Stomach (tissue), 9 donors: ENCODE measurements around the gene JMJD1C. TPM values are rescaled to one million over a fixed set of nuclear protein-coding genes. Genes with fewer than 3 reads are reported as not detected.

Experiments used
- DNase-seq, 2 donors: peaks; one replicate each; pipeline versions ENCODE4 v3.0.0 to v3.0.0-alpha.2; 2013 to 2019
- H3K27ac ChIP-seq, 5 donors: fragments of 200-600 bp in 4 of 5; sonication (generic) in 4 of 5; one replicate each; pipeline ENCODE4 v1.5.1; 2013 to 2019; ENCODE audit warnings: mild to moderate bottlenecking in 1 of 5, moderate library complexity in 1 of 5
- H3K27me3 ChIP-seq, 3 donors: fragments of 200-600 bp; sonication (generic); one replicate each; pipeline ENCODE4 v1.5.1; 2017 to 2019; ENCODE audit warnings: mixed run types in 1 of 3
- H3K36me3 ChIP-seq, 4 donors: fragments of 200-600 bp; sonication (generic); 1 replicate in 3 of 4; 2 replicates in 1 of 4; pipeline ENCODE4 v1.5.1; 2016 to 2019
- H3K4me1 ChIP-seq, 4 donors: fragments of 200-600 bp; sonication (generic); one replicate each; pipeline ENCODE4 v1.5.1; 2016 to 2019
- H3K4me3 ChIP-seq, 4 donors: fragments of 200-600 bp; sonication (generic) in 3 of 4; one replicate each; pipeline ENCODE4 v1.5.1; 2016 to 2019; ENCODE audit warnings: mild to moderate bottlenecking in 1 of 4
- H3K9me3 ChIP-seq, 4 donors: fragments of 200-600 bp; sonication (generic); one replicate each; pipeline ENCODE4 v1.5.1; 2016 to 2019
- EP300 ChIP-seq: sonication (generic); formaldehyde crosslinking; IDR thresholded peaks from one replicate; pipeline ENCODE4 v1.6.1; 2017; ENCODE audit warnings: antibody characterized with exemption
- POLR2A ChIP-seq, 4 donors: fragments of 450-650 bp; IDR thresholded peaks; one replicate each; pipeline ENCODE4 v1.6.1; 2016; ENCODE audit warnings: antibody characterized with exemption in 4 of 4, control low read depth in 2 of 4, mild to moderate bottlenecking in 1 of 4, moderate library complexity in 1 of 4
- POLR2AphosphoS5 ChIP-seq, 3 donors: sonication (generic); formaldehyde crosslinking; IDR thresholded peaks; one replicate each; pipeline ENCODE4 v1.6.1; 2016; ENCODE audit warnings: antibody characterized with exemption in 3 of 3
- WGBS, 5 donors: extraction: QIAGEN DNeasy Blood & Tissue Kit in 3 of 5; methylation state at CpG; one replicate each; pipeline versions ENCODE4 v1.1.5 to v1.1.7; 2013 to 2018; 5-methylcytosine and 5-hydroxymethylcytosine counted together
- intact Hi-C: fragments of 100-400 bp; cut with DNase I; formaldehyde crosslinking; loops from one replicate; pipeline ENCODE4 v1.15.1; 2023; ENCODE audit warnings: low total_unique reads
- polyA plus RNA-seq, 3 donors: library from polyadenylated mRNA; stranded (reverse); fragments of 200-250 nt; gene quantifications; one replicate each; pipeline ENCODE4 v1.2.3, GENCODE V29; 2013
- total RNA-seq, 5 donors: library from RNA; depleted of rRNA; stranded (reverse); fragments of >200 nt; gene quantifications; one replicate each; pipeline versions ENCODE4 v1.1.0 to v1.2.3, GENCODE V29; 2014 to 2016
- TF ChIP-seq, protein P1 (sequence below), 7 experiments: fragments of 450-650 bp in 4 of 7; fragments of 200-600 bp in 3 of 7; sonication (generic) in 3 of 7; IDR thresholded peaks; one replicate each; pipeline ENCODE4 v1.5.1; 2016 to 2019; ENCODE audit warnings: antibody characterized with exemption in 7 of 7, control low read depth in 2 of 7, mild to moderate bottlenecking in 1 of 7
- donor health status: healthy with polysubstance abuse.
- donor health status: Bipolar disorder and iron deficiency.
- donor health status: healthy.

JMJD1C gene
- total and polyA plus RNA-seq, 8 donors = 13.6 to 235 (median 33.5) TPM

DNA sequence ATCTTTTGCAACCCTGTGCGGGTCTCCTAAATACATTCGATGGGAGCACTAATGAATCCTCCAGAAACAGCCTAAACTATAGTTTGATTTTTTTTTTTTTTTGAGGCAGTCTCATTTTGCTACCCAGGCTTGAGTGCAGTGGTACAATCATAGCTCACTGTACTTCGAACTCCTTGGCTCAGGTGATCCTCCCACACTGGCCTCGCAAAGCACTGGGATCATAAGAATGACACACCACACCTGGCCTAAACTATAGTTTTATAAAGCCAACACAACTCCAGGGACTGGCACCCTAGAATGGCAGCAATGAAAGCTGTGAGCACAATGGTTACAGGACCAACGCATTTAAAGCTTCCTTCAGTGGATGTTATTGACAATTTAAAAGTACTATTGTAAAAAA is 14.5 kb upstream of the JMJD1C start:
- DNase-seq = no peak
- 84 to 98% (median 95%) methylated on average over 5 of the region's 5 CpGs for WGBS, 5 donors

DNA sequence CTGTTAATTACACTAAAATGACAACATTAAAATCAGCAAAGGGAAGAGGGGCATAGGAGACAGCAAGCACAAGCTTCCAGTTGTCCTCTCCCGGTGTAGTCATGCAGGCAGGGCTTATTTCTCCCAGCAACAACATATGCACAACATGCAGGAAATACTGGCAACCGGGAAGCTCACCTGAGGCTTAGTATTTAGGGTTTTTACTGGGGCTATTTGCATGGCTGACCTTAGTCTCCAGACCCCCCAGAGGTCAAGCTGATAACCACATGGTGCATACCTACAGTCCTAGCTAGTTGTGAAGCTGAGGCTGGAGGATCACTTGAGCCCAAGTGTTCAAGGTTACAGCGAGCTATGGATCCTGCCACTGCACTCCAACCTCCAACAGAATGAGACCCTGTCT is 12.8 kb upstream of the JMJD1C start:
- H3K9me3 ChIP-seq = no peaks in the 10 kb centered on the region
- no peak for DNase-seq
- no peak overlapping the region for H3K4me3 ChIP-seq
- TF ChIP-seq, protein P1, sequence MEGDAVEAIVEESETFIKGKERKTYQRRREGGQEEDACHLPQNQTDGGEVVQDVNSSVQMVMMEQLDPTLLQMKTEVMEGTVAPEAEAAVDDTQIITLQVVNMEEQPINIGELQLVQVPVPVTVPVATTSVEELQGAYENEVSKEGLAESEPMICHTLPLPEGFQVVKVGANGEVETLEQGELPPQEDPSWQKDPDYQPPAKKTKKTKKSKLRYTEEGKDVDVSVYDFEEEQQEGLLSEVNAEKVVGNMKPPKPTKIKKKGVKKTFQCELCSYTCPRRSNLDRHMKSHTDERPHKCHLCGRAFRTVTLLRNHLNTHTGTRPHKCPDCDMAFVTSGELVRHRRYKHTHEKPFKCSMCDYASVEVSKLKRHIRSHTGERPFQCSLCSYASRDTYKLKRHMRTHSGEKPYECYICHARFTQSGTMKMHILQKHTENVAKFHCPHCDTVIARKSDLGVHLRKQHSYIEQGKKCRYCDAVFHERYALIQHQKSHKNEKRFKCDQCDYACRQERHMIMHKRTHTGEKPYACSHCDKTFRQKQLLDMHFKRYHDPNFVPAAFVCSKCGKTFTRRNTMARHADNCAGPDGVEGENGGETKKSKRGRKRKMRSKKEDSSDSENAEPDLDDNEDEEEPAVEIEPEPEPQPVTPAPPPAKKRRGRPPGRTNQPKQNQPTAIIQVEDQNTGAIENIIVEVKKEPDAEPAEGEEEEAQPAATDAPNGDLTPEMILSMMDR (IDR thresholded peaks at IDR 0.05) = no peak
- TF ChIP-seq EP300 = no peak
- no peak for TF ChIP-seq POLR2AphosphoS5 (IDR thresholded peaks at IDR 0.05)
- TF ChIP-seq POLR2A (IDR thresholded peaks at IDR 0.05) = no peak
- 72 to 87% (median 81%) methylated on average over 3 of the region's 3 CpGs for WGBS, 5 donors
- no peak overlapping the region for H3K27ac ChIP-seq
- H3K27me3 ChIP-seq = no peaks in the 10 kb centered on the region
- intact Hi-C loops = no loop called here
- H3K36me3 ChIP-seq = no peaks in the 10 kb centered on the region
- peaks cover 0 to 40% (median 20%) of the 10 kb centered on the region in 4 donors for H3K4me1 ChIP-seq

More for the DNA sequence above, 14.5 kb upstream of the JMJD1C start:
- Histone ChIP-seq H3K27ac (no peak overlapping the region), H3K9me3 (no peaks in the 10 kb centered on the region), H3K4me1 (peaks cover 0 to 43% (median 22%) of the 10 kb centered on the region in 4 donors), H3K4me3 (no peak overlapping the region), H3K36me3 (no peaks in the 10 kb centered on the region), H3K27me3 (no peaks in the 10 kb centered on the region)
- intact Hi-C loops = no loop called here
- no peak for TF ChIP-seq POLR2AphosphoS5 (IDR thresholded peaks at IDR 0.05)
- no peak for TF ChIP-seq EP300
- TF ChIP-seq POLR2A (IDR thresholded peaks at IDR 0.05) = no peak
- TF ChIP-seq, protein P1 (IDR thresholded peaks at IDR 0.05) = no peak

DNA sequence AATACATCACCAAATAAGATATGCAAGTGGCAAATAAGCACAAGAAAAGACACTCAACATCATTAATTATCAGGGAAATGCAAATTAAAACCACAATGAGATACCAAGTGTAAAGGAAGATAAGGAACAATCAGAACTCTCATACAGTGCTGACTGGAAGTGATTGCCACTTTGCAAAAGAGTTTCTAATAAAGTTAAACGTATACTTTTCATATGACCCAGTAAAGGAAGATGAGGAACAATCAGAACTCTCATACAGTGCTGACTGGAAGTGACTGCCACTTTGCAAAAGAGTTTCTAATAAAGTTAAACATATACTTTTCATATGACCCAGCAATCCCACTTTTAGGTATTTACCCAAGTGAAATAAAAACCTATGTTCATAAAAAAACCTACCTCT is 12.2 kb upstream of the JMJD1C start:
- H3K27ac ChIP-seq = no peak overlapping the region
- no peak overlapping the region for H3K4me3 ChIP-seq
- H3K27me3 ChIP-seq = no peaks in the 10 kb centered on the region
- DNase-seq = no peak
- H3K36me3 ChIP-seq = no peaks in the 10 kb centered on the region
- 21 to 38% (median 31%) methylated on average over 1 of the region's 1 CpG for WGBS, 5 donors
- intact Hi-C loops = no loop called here
- no peak for TF ChIP-seq EP300
- no peaks in the 10 kb centered on the region for H3K9me3 ChIP-seq
- H3K4me1 ChIP-seq = peaks cover 0 to 40% (median 20%) of the 10 kb centered on the region in 4 donors

DNA sequence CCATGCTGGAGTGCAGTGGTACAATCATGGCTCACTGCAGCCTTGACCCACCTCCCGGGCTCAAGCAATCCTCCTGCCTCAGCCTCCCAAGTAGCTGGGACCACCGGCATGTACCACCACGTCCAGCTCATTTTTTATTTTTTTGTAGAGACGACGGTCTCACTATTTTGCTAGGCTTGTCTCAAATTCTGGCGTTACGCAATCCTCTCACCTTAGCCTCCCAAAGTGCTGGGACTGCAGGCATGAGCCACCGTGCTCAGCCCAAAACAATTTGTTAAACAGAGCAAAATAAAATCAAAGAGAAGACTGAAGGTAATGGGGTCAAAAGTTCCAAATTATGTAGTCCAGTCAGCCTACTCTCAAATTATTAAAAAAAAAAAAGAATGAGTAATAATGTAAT is 8.7 kb upstream of the JMJD1C start:
- intact Hi-C loops = no loop called here
- TF ChIP-seq POLR2AphosphoS5 (IDR thresholded peaks at IDR 0.05) (no peak), POLR2A (IDR thresholded peaks at IDR 0.05) (no peak), EP300 (no peak)
- TF ChIP-seq, protein P1 (IDR thresholded peaks at IDR 0.05) = no peak
- Histone ChIP-seq H3K9me3 (no peaks in the 10 kb centered on the region), H3K36me3 (no peaks in the 10 kb centered on the region), H3K4me1 (peaks cover 0 to 26% (median 9%) of the 10 kb centered on the region in 4 donors), H3K4me3 (no peak overlapping the region), H3K27ac (no peak overlapping the region), H3K27me3 (no peaks in the 10 kb centered on the region)
- WGBS, 5 donors = 96 to 98% (median 97%) methylated on average over 8 of the region's 8 CpGs
- DNase-seq = no peak

DNA sequence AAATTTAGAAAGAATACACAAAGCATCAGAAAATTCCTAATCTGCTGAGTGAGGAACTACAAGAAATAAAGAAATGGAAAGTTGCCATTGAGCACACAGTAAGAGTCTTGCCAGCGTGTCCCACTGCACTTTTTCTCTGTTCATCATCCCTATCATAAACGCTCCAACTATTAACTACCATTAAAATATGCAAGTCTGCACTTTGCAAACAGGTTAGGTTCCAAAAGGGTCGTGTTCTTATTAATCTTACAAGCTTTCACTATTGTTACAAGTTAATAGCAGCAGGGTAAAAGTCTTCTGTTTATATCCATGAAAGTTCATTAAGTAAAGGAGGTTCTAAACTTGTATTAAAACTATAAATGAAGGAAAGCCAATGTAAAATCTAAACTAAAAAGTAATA is 5.2 kb upstream of the JMJD1C start:
- TF ChIP-seq, protein P1 (IDR thresholded peaks at IDR 0.05) = no peak
- TF ChIP-seq POLR2AphosphoS5 (IDR thresholded peaks at IDR 0.05) (no peak), POLR2A (IDR thresholded peaks at IDR 0.05) (no peak), EP300 (no peak)
- Histone ChIP-seq H3K27ac (no peak overlapping the region), H3K9me3 (no peaks in the 10 kb centered on the region), H3K36me3 (no peaks in the 10 kb centered on the region), H3K4me3 (no peak overlapping the region), H3K27me3 (no peaks in the 10 kb centered on the region), H3K4me1 (peaks cover 0 to 26% (median 11%) of the 10 kb centered on the region in 4 donors)
- DNase-seq = no peak
- WGBS, 5 donors = 54 to 67% (median 62%) methylated on average over 3 of the region's 3 CpGs
- intact Hi-C loops = no loop called here
